A549 (cell line): ENCODE measurements around the gene RBM44. TPM values are rescaled to one million over a fixed set of nuclear protein-coding genes. Genes with fewer than 3 reads are reported as not detected.

Experiments
- ATAC-seq, 2 experiments: fragments of 200-7000 bp in 1 of 2; fragments of >200 bp in 1 of 2; cut with Nextera tagmentation in 1 of 2; cut with Tn5 transposase in 1 of 2; 3 replicates each; pipeline versions ENCODE4 v1.8.0 to v1.9.1; 2018 to 2020; ENCODE audit warnings: mild to moderate bottlenecking in 1 of 2, moderate library complexity in 1 of 2
- CTCF ChIA-PET: fragments of 300-600 bp; sonication (Branson Sonifier 250); formaldehyde crosslinking; extraction: SDS; loops from one replicate; lab custom pipeline; 2021; ENCODE audit warnings: antibody characterized with exemption, inconsistent platforms; lab: Yijun Ruan, JAX
- POLR2A ChIA-PET: fragments of 350-600 bp; formaldehyde crosslinking; extraction: SDS; loops from one replicate; lab custom pipeline; 2021; ENCODE audit warnings: antibody characterized with exemption, inconsistent platforms; lab: Yijun Ruan, JAX
- DNase-seq, 2 experiments: peaks; one replicate each; pipeline versions ENCODE4 v3.0.0 to v3.0.0-alpha.2; 2011 to 2016; ENCODE audit warnings: low read depth in 1 of 2, low spot score in 1 of 2
- FAIRE-seq: peaks from 2 replicates; lab custom pipeline; 2011; peaks lifted over from hg19 to GRCh38; lab: Jason Lieb, UNC
- H3K27ac ChIP-seq, 2 experiments: fragments of >200 bp; sonication (Bioruptor Twin); formaldehyde crosslinking; 3 replicates each; pipeline ENCODE4 v1.5.1; 2016 to 2017
- H3K4me1 ChIP-seq: fragments of >200 bp; sonication (Bioruptor Twin); formaldehyde crosslinking; 3 replicates; pipeline ENCODE4 v1.6.1; 2016
- H3K4me2 ChIP-seq: fragments of >200 bp; sonication (Bioruptor Twin); formaldehyde crosslinking; 3 replicates; pipeline ENCODE4 v1.6.1; 2016
- H3K4me3 ChIP-seq: fragments of >200 bp; sonication (Bioruptor Twin); formaldehyde crosslinking; 3 replicates; pipeline ENCODE4 v1.5.1; 2016
- H3K9me3 ChIP-seq: fragments of >200 bp; sonication (Bioruptor Twin); formaldehyde crosslinking; 3 replicates; pipeline ENCODE4 v1.6.1; 2016
- CEBPB ChIP-seq, 2 experiments: fragments of >200 bp in 1 of 2; sonication (Bioruptor Twin) in 1 of 2; formaldehyde crosslinking in 1 of 2; IDR thresholded peaks; 2 replicates each; pipeline ENCODE4 v1.6.1; 2012 to 2016
- EHF ChIP-seq: fragments of 250-450 bp; sonication (Bioruptor Pico); IDR thresholded peaks from 2 replicates; pipeline ENCODE4 v1.5.0; 2020; ENCODE audit warnings: mild to moderate bottlenecking
- ESRRA ChIP-seq: fragments of 150-350 bp; IDR thresholded peaks from 2 replicates; pipeline ENCODE4 v1.6.1; 2014; ENCODE audit warnings: mild to moderate bottlenecking, low read length, borderline replicate concordance
- FOSL2 ChIP-seq, 2 experiments: fragments of 450-650 bp in 1 of 2; fragments of >200 bp in 1 of 2; sonication (Bioruptor Twin) in 1 of 2; formaldehyde crosslinking; IDR thresholded peaks; 2 replicates each; pipeline versions ENCODE4 v1.5.0 to v1.6.1; 2016 to 2020; ENCODE audit warnings: mild to moderate bottlenecking in 1 of 2, moderate library complexity in 1 of 2
- FOXS1 ChIP-seq: fragments of 250-450 bp; sonication (Bioruptor Pico); IDR thresholded peaks from 2 replicates; pipeline ENCODE4 v1.5.0; 2020; ENCODE audit warnings: mild to moderate bottlenecking, moderate library complexity
- HEYL ChIP-seq: fragments of 250-450 bp; sonication (Bioruptor Pico); IDR thresholded peaks from 2 replicates; pipeline ENCODE4 v1.8.0; 2021; ENCODE audit warnings: mild to moderate bottlenecking, moderate library complexity
- HOXA7 ChIP-seq: fragments of 250-450 bp; sonication (Bioruptor Pico); IDR thresholded peaks from 2 replicates; pipeline ENCODE4 v1.5.0; 2020; ENCODE audit warnings: mild to moderate bottlenecking, moderate library complexity
- HOXB13 ChIP-seq: fragments of 250-450 bp; sonication (Bioruptor Pico); IDR thresholded peaks from 2 replicates; pipeline ENCODE4 v1.5.0; 2020; ENCODE audit warnings: low read depth, mild to moderate bottlenecking, moderate library complexity
- JUN ChIP-seq, 2 experiments: fragments of >200 bp; sonication (Bioruptor Twin); formaldehyde crosslinking; IDR thresholded peaks; 2 replicates in 1 of 2; 3 replicates in 1 of 2; pipeline ENCODE4 v1.6.1; 2016 to 2017
- JUNB ChIP-seq: fragments of >200 bp; sonication (Bioruptor Twin); formaldehyde crosslinking; IDR thresholded peaks from 2 replicates; pipeline ENCODE4 v1.6.1; 2016
- KDM1A ChIP-seq: fragments of 200-600 bp; sonication (generic); IDR thresholded peaks from 2 replicates; pipeline ENCODE4 v1.6.1; 2016; ENCODE audit warnings: low read depth, mild to moderate bottlenecking
- NFE2L2 ChIP-seq: fragments of 150-350 bp; conservative IDR thresholded peaks from 2 replicates; pipeline ENCODE4 v1.6.1; 2014; ENCODE audit warnings: low read length
- PHF8 ChIP-seq: fragments of 200-600 bp; sonication (generic); IDR thresholded peaks from 2 replicates; pipeline ENCODE4 v1.6.1; 2016; ENCODE audit warnings: low read depth, mild to moderate bottlenecking, antibody characterized with exemption, moderate library complexity, borderline replicate concordance
- RAD21 ChIP-seq, 2 experiments: fragments of >200 bp in 1 of 2; sonication (Bioruptor Twin) in 1 of 2; formaldehyde crosslinking in 1 of 2; IDR thresholded peaks in 1 of 2; conservative IDR thresholded peaks in 1 of 2; 2 replicates in 1 of 2; 3 replicates in 1 of 2; pipeline ENCODE4 v1.6.1; 2012 to 2018; ENCODE audit warnings: inconsistent platforms in 1 of 2
- RARB ChIP-seq: fragments of 250-450 bp; sonication (Bioruptor Pico); IDR thresholded peaks from 2 replicates; pipeline ENCODE4 v1.8.0; 2021; ENCODE audit warnings: mild to moderate bottlenecking, moderate library complexity
- RCOR1 ChIP-seq: fragments of 150-350 bp; IDR thresholded peaks from 2 replicates; pipeline ENCODE4 v1.6.1; 2014; ENCODE audit warnings: antibody characterized with exemption, low read length, low read depth
- RFX5 ChIP-seq: fragments of 450-650 bp; IDR thresholded peaks from 2 replicates; pipeline ENCODE4 v1.7.1; 2014; ENCODE audit warnings: antibody characterized with exemption, mild to moderate bottlenecking, moderate library complexity
- TP53 ChIP-seq: fragments of 250-450 bp; sonication (Bioruptor Pico); IDR thresholded peaks from 2 replicates; pipeline ENCODE4 v1.5.0; 2021; ENCODE audit warnings: mild to moderate bottlenecking, moderate library complexity
- ZC3H11A ChIP-seq: fragments of 450-650 bp; IDR thresholded peaks from 2 replicates; pipeline ENCODE4 v1.6.1; 2014; ENCODE audit warnings: antibody characterized with exemption, mild to moderate bottlenecking
- ZFP36 ChIP-seq: fragments of 450-650 bp; IDR thresholded peaks from 2 replicates; pipeline ENCODE4 v1.6.1; 2014; ENCODE audit warnings: borderline replicate concordance; ENCODE audit not compliant: partially characterized antibody
- ZNF302 ChIP-seq: fragments of 250-450 bp; sonication (Bioruptor Pico); IDR thresholded peaks from 2 replicates; pipeline ENCODE4 v1.9.0; 2021; ENCODE audit warnings: inconsistent platforms, mild to moderate bottlenecking, moderate library complexity
- WGBS: methylation state at CpG from one replicate; pipeline ENCODE4 v1.1.6; 2017; ENCODE audit errors: missing lambda C conversion rate; 5-methylcytosine and 5-hydroxymethylcytosine counted together
- polyA plus RNA-seq, 4 experiments: library from polyadenylated mRNA; depleted of rRNA in 3 of 4; stranded (reverse); fragments of >200 nt; fragmentation: RNase III in 1 of 4; extraction: RNeasy Plus Mini Kit Qiagen cat#74134 plus additional on column Dnase treatment in 1 of 4; gene quantifications; 2 replicates in 3 of 4; 3 replicates in 1 of 4; pipeline ENCODE4 v1.2.3, GENCODE V29; 2011 to 2017
- TF ChIP-seq, protein P1 (sequence below): fragments of 250-450 bp; sonication (Bioruptor Pico); IDR thresholded peaks from 2 replicates; pipeline ENCODE4 v1.5.0; 2020; ENCODE audit warnings: low read depth, mild to moderate bottlenecking, moderate library complexity
- TF ChIP-seq, protein P2 (sequence below): fragments of 450-650 bp; IDR thresholded peaks from 2 replicates; pipeline ENCODE4 v1.6.1; 2014; ENCODE audit warnings: antibody characterized with exemption
- TF ChIP-seq, protein P3 (sequence below): fragments of >200 bp; sonication (Bioruptor Twin); formaldehyde crosslinking; IDR thresholded peaks from 3 replicates; pipeline ENCODE4 v1.5.1; 2016
- TF ChIP-seq, protein P4 (sequence below): IDR thresholded peaks from 2 replicates; pipeline ENCODE4 v1.6.1; 2012; ENCODE audit warnings: low read depth, borderline replicate concordance

The RBM44 gene
- polyA plus RNA-seq, 2 of the 4 experiments (the other 2 are of a cell fraction): 0.30 to 0.87 TPM

DNA sequence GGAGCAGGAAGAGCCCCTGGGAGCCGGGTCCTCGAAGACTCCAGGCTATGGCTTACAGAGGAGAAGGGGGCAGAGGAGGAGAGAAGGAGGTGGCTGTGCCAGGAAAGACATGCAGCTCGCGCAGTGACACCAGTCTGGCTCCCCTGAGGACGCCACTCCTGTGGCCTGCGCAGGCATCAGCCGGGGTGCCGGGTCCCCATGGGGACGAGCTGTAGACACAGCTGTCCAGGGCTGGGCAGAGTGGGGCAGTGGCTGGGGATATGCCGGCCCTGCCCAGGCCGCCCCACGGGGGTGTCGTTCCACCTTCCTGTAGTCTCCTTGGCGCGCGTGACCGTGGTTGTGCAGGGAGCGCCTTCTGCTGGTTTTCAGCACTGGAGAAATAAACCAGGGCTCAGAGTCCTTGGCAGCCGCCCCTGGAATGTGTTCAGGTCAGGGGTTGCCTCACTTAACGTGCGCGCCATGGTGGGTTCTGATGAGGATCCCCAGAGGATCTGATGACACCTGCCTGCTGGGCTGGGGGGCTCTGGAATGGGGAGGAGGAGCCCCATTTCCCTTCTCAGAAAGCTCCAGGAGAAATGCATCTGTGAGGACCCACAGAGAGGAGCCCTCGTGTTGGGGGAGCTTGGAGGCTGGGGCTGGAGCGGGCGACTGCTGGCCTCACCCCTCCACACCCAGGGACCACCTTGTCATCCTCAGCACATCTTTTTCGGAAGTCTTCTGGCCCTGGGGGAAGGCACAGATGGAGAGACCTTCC, 87.5 kb downstream of the RBM44 start (continued):
- TF ChIP-seq, protein P1, sequence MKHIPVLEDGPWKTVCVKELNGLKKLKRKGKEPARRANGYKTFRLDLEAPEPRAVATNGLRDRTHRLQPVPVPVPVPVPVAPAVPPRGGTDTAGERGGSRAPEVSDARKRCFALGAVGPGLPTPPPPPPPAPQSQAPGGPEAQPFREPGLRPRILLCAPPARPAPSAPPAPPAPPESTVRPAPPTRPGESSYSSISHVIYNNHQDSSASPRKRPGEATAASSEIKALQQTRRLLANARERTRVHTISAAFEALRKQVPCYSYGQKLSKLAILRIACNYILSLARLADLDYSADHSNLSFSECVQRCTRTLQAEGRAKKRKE: no peak
- TF ChIP-seq FOXS1 (CRISPR knock-in tag) (no peak), NFE2L2 (no peak), ZNF302 (CRISPR knock-in tag) (no peak), CEBPB (IDR thresholded peaks at IDR 0.05) (no peak), PHF8 (no peak), HEYL (CRISPR knock-in tag) (no peak), ZFP36 (no peak), TP53 (CRISPR knock-in tag) (no peak), RCOR1 (no peak), KDM1A (no peak)
- TF ChIP-seq, protein P2, sequence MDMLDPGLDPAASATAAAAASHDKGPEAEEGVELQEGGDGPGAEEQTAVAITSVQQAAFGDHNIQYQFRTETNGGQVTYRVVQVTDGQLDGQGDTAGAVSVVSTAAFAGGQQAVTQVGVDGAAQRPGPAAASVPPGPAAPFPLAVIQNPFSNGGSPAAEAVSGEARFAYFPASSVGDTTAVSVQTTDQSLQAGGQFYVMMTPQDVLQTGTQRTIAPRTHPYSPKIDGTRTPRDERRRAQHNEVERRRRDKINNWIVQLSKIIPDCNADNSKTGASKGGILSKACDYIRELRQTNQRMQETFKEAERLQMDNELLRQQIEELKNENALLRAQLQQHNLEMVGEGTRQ: no peak

DNA sequence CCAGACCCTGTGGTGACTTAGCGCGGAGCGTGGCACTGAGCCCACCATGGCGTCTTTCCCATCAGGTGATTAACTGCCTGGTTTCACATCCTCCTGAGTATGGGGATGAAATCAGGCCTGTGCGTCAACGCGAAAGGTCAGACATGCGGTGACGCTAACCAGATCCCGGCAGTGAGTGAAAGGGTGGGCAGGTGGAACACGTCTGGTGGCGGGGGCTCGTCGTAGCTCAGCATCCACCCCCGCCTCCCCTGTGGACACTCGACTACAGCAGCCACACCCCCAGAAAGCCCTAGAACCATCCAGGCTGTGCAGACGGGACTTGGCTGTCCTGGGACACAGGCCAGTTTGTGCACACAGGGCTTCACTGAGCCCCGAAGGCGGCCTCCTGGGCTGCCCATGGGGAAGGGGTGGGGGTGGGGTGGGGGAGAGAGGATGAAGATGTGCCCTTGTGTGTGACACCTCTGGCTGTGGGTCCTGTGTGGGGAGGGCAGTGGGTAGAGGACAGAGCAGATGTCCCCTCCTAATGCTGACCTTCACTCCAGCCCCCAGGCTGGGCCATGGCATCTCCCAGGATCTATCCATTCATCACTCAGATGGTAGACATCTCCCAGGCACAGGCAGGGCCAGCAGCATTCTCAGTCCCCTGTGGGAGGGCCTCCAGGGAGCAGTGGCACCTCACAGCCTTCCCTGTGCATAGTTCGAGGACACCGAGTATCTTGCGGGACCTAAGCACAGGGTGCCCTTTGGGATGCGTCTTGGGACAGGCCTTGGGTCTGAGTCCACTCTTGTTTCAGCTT, 88.3 kb downstream of the RBM44 start:
- peaks cover 9% of the 10 kb centered on the region for H3K4me1 ChIP-seq
- CTCF ChIA-PET: interaction anchor here (1.5 to 1.6 kb wide), 2 partner anchors 28 to 214 kb away, joined by 3 to 4 read pairs; no protein-coding TSS in a partner anchor
- POLR2A ChIA-PET: no interaction called here

More for the DNA sequence above, 88.3 kb downstream of the RBM44 start:
- no peak for ATAC-seq
- Histone ChIP-seq H3K4me3 (no peak overlapping the region), H3K27ac (no peak overlapping the region), H3K9me3 (no peaks in the 10 kb centered on the region), H3K4me2 (no peak overlapping the region)
- no peak for FAIRE-seq
- no peak for DNase-seq
- WGBS: 94% methylated on average over 21 of the region's 23 CpGs
- no peak for TF ChIP-seq RFX5
- TF ChIP-seq, protein P3, sequence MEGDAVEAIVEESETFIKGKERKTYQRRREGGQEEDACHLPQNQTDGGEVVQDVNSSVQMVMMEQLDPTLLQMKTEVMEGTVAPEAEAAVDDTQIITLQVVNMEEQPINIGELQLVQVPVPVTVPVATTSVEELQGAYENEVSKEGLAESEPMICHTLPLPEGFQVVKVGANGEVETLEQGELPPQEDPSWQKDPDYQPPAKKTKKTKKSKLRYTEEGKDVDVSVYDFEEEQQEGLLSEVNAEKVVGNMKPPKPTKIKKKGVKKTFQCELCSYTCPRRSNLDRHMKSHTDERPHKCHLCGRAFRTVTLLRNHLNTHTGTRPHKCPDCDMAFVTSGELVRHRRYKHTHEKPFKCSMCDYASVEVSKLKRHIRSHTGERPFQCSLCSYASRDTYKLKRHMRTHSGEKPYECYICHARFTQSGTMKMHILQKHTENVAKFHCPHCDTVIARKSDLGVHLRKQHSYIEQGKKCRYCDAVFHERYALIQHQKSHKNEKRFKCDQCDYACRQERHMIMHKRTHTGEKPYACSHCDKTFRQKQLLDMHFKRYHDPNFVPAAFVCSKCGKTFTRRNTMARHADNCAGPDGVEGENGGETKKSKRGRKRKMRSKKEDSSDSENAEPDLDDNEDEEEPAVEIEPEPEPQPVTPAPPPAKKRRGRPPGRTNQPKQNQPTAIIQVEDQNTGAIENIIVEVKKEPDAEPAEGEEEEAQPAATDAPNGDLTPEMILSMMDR: no peak
- TF ChIP-seq HOXB13 (CRISPR knock-in tag): no peak
- TF ChIP-seq TP53 (CRISPR knock-in tag): no peak
- no peak for TF ChIP-seq ESRRA
- no peak for TF ChIP-seq RARB (CRISPR knock-in tag)
- TF ChIP-seq ZNF302 (CRISPR knock-in tag): no peak
- TF ChIP-seq FOSL2 (IDR thresholded peaks at IDR 0.05): no peak
- TF ChIP-seq FOSL2 (CRISPR knock-in tag; IDR thresholded peaks at IDR 0.05): no peak
- TF ChIP-seq RAD21 (conservative IDR thresholded peaks at IDR 0.05 in 1 of 2, IDR thresholded peaks at IDR 0.05 in 1 of 2): no peak
- TF ChIP-seq JUN (IDR thresholded peaks at IDR 0.05): no peak
- TF ChIP-seq, protein P4, sequence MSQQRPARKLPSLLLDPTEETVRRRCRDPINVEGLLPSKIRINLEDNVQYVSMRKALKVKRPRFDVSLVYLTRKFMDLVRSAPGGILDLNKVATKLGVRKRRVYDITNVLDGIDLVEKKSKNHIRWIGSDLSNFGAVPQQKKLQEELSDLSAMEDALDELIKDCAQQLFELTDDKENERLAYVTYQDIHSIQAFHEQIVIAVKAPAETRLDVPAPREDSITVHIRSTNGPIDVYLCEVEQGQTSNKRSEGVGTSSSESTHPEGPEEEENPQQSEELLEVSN: no peak
- TF ChIP-seq ZC3H11A: no peak
- no peak for TF ChIP-seq JUNB
- TF ChIP-seq EHF (CRISPR knock-in tag): no peak
- TF ChIP-seq HOXA7 (CRISPR knock-in tag): no peak
